HCT116 (cell line): ENCODE data around the gene LYVE1.

Source experiments
- CBX3 ChIP-seq: IDR thresholded peaks from 2 replicates; pipeline ENCODE4 v1.6.1; 2012; ENCODE audit warnings: low read depth
- CEBPB ChIP-seq: IDR thresholded peaks from 2 replicates; pipeline ENCODE4 v1.6.1; 2012; ENCODE audit warnings: low read depth
- CTCF ChIP-seq, 3 experiments: fragments of 200-600 bp in 1 of 3; sonication (generic) in 1 of 3; IDR thresholded peaks in 2 of 3; conservative IDR thresholded peaks in 1 of 3; 2 replicates each; pipeline ENCODE4 v1.5.1; 2012 to 2017; ENCODE audit warnings: low read depth in 2 of 3, low read length in 2 of 3, antibody characterized with exemption in 1 of 3, borderline replicate concordance in 1 of 3, control low read depth in 1 of 3, mild to moderate bottlenecking in 1 of 3, mixed read lengths in 1 of 3, mixed run types in 1 of 3, moderate library complexity in 1 of 3; ENCODE audit not compliant: insufficient read depth in 1 of 3
- EGR1 ChIP-seq: IDR thresholded peaks from 2 replicates; pipeline ENCODE4 v1.6.1; 2012; ENCODE audit warnings: low read depth
- EZH2 ChIP-seq: fragments of 200-600 bp; sonication (generic); IDR thresholded peaks from 2 replicates; pipeline ENCODE4 v1.6.1; 2017; ENCODE audit warnings: antibody characterized with exemption, mixed run types
- EZH2phosphoT487 ChIP-seq: fragments of 200-600 bp; IDR thresholded peaks from 2 replicates; pipeline ENCODE4 v1.6.1; 2018; ENCODE audit warnings: antibody characterized with exemption, borderline replicate concordance
- POLR2AphosphoS5 ChIP-seq: IDR thresholded peaks from 2 replicates; pipeline ENCODE4 v1.6.1; 2011; ENCODE audit warnings: mild to moderate bottlenecking, low read depth, low read length, moderate library complexity
- RAD21 ChIP-seq: IDR thresholded peaks from 2 replicates; pipeline ENCODE4 v1.6.1; 2012; ENCODE audit warnings: low read depth, mild to moderate bottlenecking
- REST ChIP-seq: IDR thresholded peaks from 2 replicates; pipeline ENCODE4 v1.6.1; 2012; ENCODE audit warnings: low read depth
- SIN3A ChIP-seq: IDR thresholded peaks from 2 replicates; pipeline ENCODE4 v1.6.1; 2012; ENCODE audit warnings: low read depth
- ZFX ChIP-seq: fragments of 450-650 bp; IDR thresholded peaks from 2 replicates; pipeline ENCODE4 v1.6.1; 2017

- TF ChIP-seq CEBPB, result no peak
- no peak for TF ChIP-seq RAD21
- TF ChIP-seq EZH2phosphoT487, result no peak
- TF ChIP-seq EZH2, result no peak
- no peak for TF ChIP-seq CTCF (IDR thresholded peaks at IDR 0.05 in 2 of 3, conservative IDR thresholded peaks at IDR 0.05 in 1 of 3; ENCODE audit: borderline replicate concordance in 1 of 3, insufficient read depth in 1 of 3, low read depth in 2 of 3, low read length in 2 of 3)
- no peak for TF ChIP-seq ZFX
- TF ChIP-seq REST, result no peak
- TF ChIP-seq EGR1, result no peak
- TF ChIP-seq CBX3, result no peak
- no peak for TF ChIP-seq POLR2AphosphoS5
- no peak for TF ChIP-seq SIN3A
Observed at GRCh38 chr11:10605941-10606381, 37.5 kb upstream of the LYVE1 start.
